ENCODE data around the gene ALDH18A1. TPM values are rescaled to one million over a fixed set of nuclear protein-coding genes. Genes with fewer than 3 reads are reported as not detected.

Gene ALDH18A1
- total RNA-seq, 1 donor from 2014 or later = 104 TPM

- peak overlapping the region; percentile 97 for H3K4me3 Mint-ChIP-seq
- H3K36me3 Mint-ChIP-seq = no peaks in the 10 kb centered on the region
- peaks cover 33% of the 10 kb centered on the region for H3K4me1 Mint-ChIP-seq
- no peaks in the 10 kb centered on the region for H3K9me3 Mint-ChIP-seq
- peak overlapping the region; percentile 94 for H3K27ac Mint-ChIP-seq
- DNase-seq (ENCODE audit: low spot score in 2 of 2, unreplicated experiment in 2 of 2) = peak; percentile 25 to 59
- TF ChIP-seq, protein P1, sequence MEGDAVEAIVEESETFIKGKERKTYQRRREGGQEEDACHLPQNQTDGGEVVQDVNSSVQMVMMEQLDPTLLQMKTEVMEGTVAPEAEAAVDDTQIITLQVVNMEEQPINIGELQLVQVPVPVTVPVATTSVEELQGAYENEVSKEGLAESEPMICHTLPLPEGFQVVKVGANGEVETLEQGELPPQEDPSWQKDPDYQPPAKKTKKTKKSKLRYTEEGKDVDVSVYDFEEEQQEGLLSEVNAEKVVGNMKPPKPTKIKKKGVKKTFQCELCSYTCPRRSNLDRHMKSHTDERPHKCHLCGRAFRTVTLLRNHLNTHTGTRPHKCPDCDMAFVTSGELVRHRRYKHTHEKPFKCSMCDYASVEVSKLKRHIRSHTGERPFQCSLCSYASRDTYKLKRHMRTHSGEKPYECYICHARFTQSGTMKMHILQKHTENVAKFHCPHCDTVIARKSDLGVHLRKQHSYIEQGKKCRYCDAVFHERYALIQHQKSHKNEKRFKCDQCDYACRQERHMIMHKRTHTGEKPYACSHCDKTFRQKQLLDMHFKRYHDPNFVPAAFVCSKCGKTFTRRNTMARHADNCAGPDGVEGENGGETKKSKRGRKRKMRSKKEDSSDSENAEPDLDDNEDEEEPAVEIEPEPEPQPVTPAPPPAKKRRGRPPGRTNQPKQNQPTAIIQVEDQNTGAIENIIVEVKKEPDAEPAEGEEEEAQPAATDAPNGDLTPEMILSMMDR (IDR thresholded peaks at IDR 0.05; ENCODE audit: unreplicated experiment) = no peak
- peaks cover 21% of the 10 kb centered on the region for H3K27me3 Mint-ChIP-seq (ENCODE audit: low read depth)
These were observed 96.0 kb downstream of the ALDH18A1 start for GRCh38 chr10:95560278-95561176.

- DNase-seq (ENCODE audit: low spot score in 2 of 2, unreplicated experiment in 2 of 2) = no peak
- peaks cover 27% of the 10 kb centered on the region for H3K4me1 Mint-ChIP-seq
- H3K4me3 Mint-ChIP-seq = peak overlapping the region; percentile 97
- H3K27me3 Mint-ChIP-seq (ENCODE audit: low read depth) = peaks cover 21% of the 10 kb centered on the region
- no peaks in the 10 kb centered on the region for H3K36me3 Mint-ChIP-seq
- H3K9me3 Mint-ChIP-seq = no peaks in the 10 kb centered on the region
- TF ChIP-seq, protein P1 (IDR thresholded peaks at IDR 0.05; ENCODE audit: unreplicated experiment) = no peak
- peak overlapping the region; percentile 94 for H3K27ac Mint-ChIP-seq
These were observed 96.6 kb downstream of the ALDH18A1 start for GRCh38 chr10:95559896-95560277.

DNA sequence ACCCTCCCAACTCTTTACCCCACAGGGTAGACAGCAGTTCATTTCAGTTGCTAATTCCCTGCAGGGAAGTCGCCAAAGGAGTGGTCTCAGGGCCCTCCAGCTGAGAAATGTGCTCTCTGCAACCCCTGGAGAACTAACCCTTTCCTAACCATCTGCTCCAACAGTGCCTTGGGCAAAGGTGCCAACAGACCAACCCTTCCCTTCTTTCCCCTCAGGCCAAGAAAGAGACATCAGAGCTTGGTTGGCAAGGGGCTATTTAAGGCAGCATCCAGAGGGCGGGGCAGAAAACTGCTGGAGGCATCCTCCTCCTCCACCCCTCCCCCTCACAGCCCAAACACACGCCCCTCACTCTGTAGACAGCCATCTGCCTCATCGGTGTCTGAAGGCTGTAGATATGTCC, 97.0 kb downstream of the ALDH18A1 start:
- DNase-seq (ENCODE audit: low spot score in 2 of 2, unreplicated experiment in 2 of 2) = no peak
- peaks cover 21% of the 10 kb centered on the region for H3K27me3 Mint-ChIP-seq (ENCODE audit: low read depth)
- H3K9me3 Mint-ChIP-seq = no peaks in the 10 kb centered on the region
- H3K36me3 Mint-ChIP-seq = no peaks in the 10 kb centered on the region
- H3K4me3 Mint-ChIP-seq = peak overlapping the region; percentile 51
- H3K27ac Mint-ChIP-seq = no peak overlapping the region
- TF ChIP-seq, protein P1 (IDR thresholded peaks at IDR 0.05; ENCODE audit: unreplicated experiment) = no peak
- peaks cover 23% of the 10 kb centered on the region for H3K4me1 Mint-ChIP-seq

DNA sequence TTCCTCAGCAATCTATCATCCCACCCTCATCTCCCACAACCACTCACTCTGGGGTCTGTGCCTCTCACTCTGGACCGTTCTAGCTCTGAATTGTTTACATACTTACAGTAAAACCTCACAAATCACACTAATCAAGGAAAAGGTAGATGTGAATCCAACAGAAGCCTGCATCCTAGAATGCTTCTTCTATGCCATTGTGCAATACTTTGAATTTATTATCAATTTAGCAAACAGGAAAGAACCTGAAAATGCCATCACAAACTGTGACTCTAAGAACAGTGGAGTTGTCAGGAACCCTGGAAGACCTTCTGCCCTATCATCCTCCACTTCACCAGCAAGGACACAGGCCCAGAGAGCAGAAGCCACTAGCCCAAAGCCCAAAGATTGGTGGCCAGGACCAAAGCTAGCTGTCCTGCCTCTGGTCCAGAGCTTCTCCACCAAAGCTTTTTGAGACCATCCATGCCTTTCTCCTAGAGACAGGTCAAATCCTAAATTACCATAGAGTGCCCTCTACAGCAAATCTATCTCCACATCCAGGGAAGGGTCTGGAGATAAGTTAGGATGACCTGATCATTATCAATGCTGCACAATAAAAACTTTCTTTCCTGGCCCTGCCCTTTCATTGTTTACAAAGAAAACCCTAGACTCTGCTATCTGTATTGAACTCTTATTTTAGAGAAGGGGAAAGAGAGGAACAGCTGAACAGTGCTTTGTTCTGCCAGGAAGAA, 97.8 kb downstream of the ALDH18A1 start:
- peak overlapping the region; percentile 51 for H3K4me3 Mint-ChIP-seq
- H3K4me1 Mint-ChIP-seq = peaks cover 23% of the 10 kb centered on the region
- no peaks in the 10 kb centered on the region for H3K36me3 Mint-ChIP-seq
- H3K9me3 Mint-ChIP-seq = no peaks in the 10 kb centered on the region
- H3K27ac Mint-ChIP-seq = no peak overlapping the region
- TF ChIP-seq, protein P1 (IDR thresholded peaks at IDR 0.05; ENCODE audit: unreplicated experiment) = no peak
- H3K27me3 Mint-ChIP-seq (ENCODE audit: low read depth) = peaks cover 21% of the 10 kb centered on the region
- no peak for DNase-seq (ENCODE audit: low spot score in 2 of 2, unreplicated experiment in 2 of 2)

GRCh38 chr10:95556994-95557767, 99.3 kb downstream of the ALDH18A1 start:
- Mint-ChIP-seq H3K9me3 (peaks cover 9% of the 10 kb centered on the region), H3K4me1 (peaks cover 23% of the 10 kb centered on the region), H3K27ac (no peak overlapping the region)

More at GRCh38 chr10:95556994-95557767, 99.3 kb downstream of the ALDH18A1 start:
- Mint-ChIP-seq H3K27me3 (ENCODE audit: low read depth) (peaks cover 21% of the 10 kb centered on the region), H3K36me3 (peaks cover 2% of the 10 kb centered on the region), H3K4me3 (no peak overlapping the region)
- no peak for DNase-seq (ENCODE audit: low spot score in 2 of 2, unreplicated experiment in 2 of 2)
- TF ChIP-seq, protein P1 (IDR thresholded peaks at IDR 0.05; ENCODE audit: unreplicated experiment) = no peak

Measured in mesothelial cell of epicardium (in vitro differentiated cells).